ENCODE measurements around the gene SLC24A3. TPM values are rescaled to one million over a fixed set of nuclear protein-coding genes. Genes with fewer than 3 reads are reported as not detected.

Gene SLC24A3
- total RNA-seq, 1 experiment from 2014 or later: not detected

DNA sequence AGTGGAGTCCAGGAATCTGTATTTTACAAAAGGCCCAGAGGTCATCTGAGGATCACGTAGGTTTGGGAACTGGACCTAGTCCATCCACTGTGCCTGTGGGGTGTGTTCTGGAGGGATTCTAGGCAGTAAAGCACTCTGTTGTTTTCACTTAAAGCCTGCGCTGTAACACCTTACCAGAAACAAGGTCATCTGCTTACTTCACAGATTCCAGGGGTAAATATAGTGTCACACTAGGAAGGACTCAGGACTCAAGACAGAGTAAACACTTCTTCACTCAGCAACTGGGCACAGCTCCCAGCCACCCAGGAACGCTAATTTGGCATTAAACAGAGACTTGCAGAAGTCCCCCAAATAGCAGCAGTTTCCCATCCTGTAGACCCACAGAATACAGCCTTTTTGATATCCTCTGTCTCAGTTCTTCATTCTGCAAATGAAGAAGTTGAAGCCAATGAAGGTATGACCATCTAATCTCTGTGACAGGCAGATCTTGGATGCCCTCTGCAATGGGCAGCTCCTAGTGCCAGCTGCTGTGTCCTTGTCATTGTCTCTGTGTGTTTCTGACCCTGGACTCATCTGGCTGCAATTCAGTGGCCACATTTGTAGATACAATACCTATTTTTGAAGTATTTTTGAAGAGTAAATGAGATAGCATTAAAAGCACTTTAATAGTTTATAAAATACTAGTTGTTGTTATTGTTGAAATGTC is 129.1 kb downstream of the SLC24A3 start:
- TF ChIP-seq POLR2AphosphoS5 (IDR thresholded peaks at IDR 0.05; ENCODE audit: low read depth, low read length) (no peak), TCF7L2 (IDR thresholded peaks at IDR 0.05; ENCODE audit: low read depth, low read length) (no peak), CTCF (IDR thresholded peaks at IDR 0.05) (no peak), SIN3A (IDR thresholded peaks at IDR 0.05; ENCODE audit: borderline replicate concordance, insufficient read depth, low read depth, low read length) (no peak)
- TF ChIP-seq, protein P1, sequence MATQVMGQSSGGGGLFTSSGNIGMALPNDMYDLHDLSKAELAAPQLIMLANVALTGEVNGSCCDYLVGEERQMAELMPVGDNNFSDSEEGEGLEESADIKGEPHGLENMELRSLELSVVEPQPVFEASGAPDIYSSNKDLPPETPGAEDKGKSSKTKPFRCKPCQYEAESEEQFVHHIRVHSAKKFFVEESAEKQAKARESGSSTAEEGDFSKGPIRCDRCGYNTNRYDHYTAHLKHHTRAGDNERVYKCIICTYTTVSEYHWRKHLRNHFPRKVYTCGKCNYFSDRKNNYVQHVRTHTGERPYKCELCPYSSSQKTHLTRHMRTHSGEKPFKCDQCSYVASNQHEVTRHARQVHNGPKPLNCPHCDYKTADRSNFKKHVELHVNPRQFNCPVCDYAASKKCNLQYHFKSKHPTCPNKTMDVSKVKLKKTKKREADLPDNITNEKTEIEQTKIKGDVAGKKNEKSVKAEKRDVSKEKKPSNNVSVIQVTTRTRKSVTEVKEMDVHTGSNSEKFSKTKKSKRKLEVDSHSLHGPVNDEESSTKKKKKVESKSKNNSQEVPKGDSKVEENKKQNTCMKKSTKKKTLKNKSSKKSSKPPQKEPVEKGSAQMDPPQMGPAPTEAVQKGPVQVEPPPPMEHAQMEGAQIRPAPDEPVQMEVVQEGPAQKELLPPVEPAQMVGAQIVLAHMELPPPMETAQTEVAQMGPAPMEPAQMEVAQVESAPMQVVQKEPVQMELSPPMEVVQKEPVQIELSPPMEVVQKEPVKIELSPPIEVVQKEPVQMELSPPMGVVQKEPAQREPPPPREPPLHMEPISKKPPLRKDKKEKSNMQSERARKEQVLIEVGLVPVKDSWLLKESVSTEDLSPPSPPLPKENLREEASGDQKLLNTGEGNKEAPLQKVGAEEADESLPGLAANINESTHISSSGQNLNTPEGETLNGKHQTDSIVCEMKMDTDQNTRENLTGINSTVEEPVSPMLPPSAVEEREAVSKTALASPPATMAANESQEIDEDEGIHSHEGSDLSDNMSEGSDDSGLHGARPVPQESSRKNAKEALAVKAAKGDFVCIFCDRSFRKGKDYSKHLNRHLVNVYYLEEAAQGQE (IDR thresholded peaks at IDR 0.05; ENCODE audit: insufficient read depth in 1 of 2, low read depth in 2 of 2, low read length in 1 of 2): no peak
- Histone ChIP-seq H3K9me3 (ENCODE audit: control insufficient read depth, insufficient read depth, low read depth, low read length) (no peaks in the 10 kb centered on the region), H3K4me1 (ENCODE audit: control insufficient read depth, insufficient read depth, low read length) (no peaks in the 10 kb centered on the region), H3K27me3 (ENCODE audit: control insufficient read depth, insufficient read depth, low read length) (0 out of 2 replicates have a peak, but pooled peaks cover 4% of the 10 kb centered on the region), H3K4me3 (ENCODE audit: low read depth in 2 of 2, low read length in 2 of 2) (no peak overlapping the region), H3K27ac (ENCODE audit: low read length) (no peak overlapping the region), H3K36me3 (ENCODE audit: control insufficient read depth, insufficient read depth, low read length) (no peaks in the 10 kb centered on the region)
- intact Hi-C loops (cut with micrococcal nuclease; ENCODE audit: unreplicated experiment) (no loop called here), in situ Hi-C loops (cut with HindIII; ENCODE audit: low pct_unique_long_range_greater_than_20kb, low sequenced_read_pairs) (no loop called here)
- POLR2A ChIA-PET: no interaction called here
- CTCF ChIA-PET: no interaction called here
- no TSS peak for BruUV-seq (replicated peaks)
- ATAC-seq: no peak
- DNase-seq (ENCODE audit: low read depth, low spot score): no peak

DNA sequence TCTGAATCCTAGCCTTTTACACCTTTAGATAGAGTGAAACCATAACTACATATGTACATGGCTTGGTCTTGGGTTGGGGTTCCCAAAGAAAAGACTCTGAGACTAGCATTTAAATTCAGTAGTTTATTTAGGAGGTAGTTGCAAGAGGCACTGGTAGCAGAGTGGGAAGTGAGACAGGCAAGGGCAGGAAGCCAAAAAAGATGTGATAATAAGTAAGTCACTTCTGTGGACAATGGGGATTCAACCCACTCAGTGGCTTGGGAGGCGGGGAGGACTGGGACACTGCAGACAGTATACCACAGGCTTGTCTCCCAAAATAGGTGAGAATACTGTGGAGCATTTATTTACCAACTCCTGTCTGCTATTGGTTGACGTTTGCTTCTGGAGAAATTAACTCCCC is 131.9 kb downstream of the SLC24A3 start:
- H3K36me3 ChIP-seq (ENCODE audit: control insufficient read depth, insufficient read depth, low read length): no peaks in the 10 kb centered on the region
- H3K4me3 ChIP-seq (ENCODE audit: low read depth in 2 of 2, low read length in 2 of 2): no peak overlapping the region
- in situ Hi-C loops (cut with HindIII; ENCODE audit: low pct_unique_long_range_greater_than_20kb, low sequenced_read_pairs) (no loop called here), intact Hi-C loops (cut with micrococcal nuclease; ENCODE audit: unreplicated experiment) (no loop called here)
- ChIA-PET POLR2A (no interaction called here), CTCF (no interaction called here)
- TF ChIP-seq CTCF (IDR thresholded peaks at IDR 0.05) (no peak), SIN3A (IDR thresholded peaks at IDR 0.05; ENCODE audit: borderline replicate concordance, insufficient read depth, low read depth, low read length) (no peak), POLR2AphosphoS5 (IDR thresholded peaks at IDR 0.05; ENCODE audit: low read depth, low read length) (no peak), TCF7L2 (IDR thresholded peaks at IDR 0.05; ENCODE audit: low read depth, low read length) (no peak)
- TF ChIP-seq, protein P1 (IDR thresholded peaks at IDR 0.05; ENCODE audit: insufficient read depth in 1 of 2, low read depth in 2 of 2, low read length in 1 of 2): no peak
- no peaks in the 10 kb centered on the region for H3K4me1 ChIP-seq (ENCODE audit: control insufficient read depth, insufficient read depth, low read length)
- no peak overlapping the region for H3K27ac ChIP-seq (ENCODE audit: low read length)
- ATAC-seq (no peak), DNase-seq (ENCODE audit: low read depth, low spot score) (no peak)
- no peaks in the 10 kb centered on the region for H3K9me3 ChIP-seq (ENCODE audit: control insufficient read depth, insufficient read depth, low read depth, low read length)
- BruUV-seq (replicated peaks): no TSS peak
- peaks cover 6% of the 10 kb centered on the region; the same call in 1 of the 2 replicates for H3K27me3 ChIP-seq (ENCODE audit: control insufficient read depth, insufficient read depth, low read length)

Measured in Panc1 (cell line).